Neural progenitor cell (in vitro differentiated cells): ENCODE results near the gene ADAMTS3.

ENCODE experiments used
- EZH2 ChIP-seq: fragments of 200-600 bp; sonication (generic); IDR thresholded peaks from 2 replicates; pipeline ENCODE4 v1.6.1; 2017; ENCODE audit warnings: antibody characterized with exemption, mild to moderate bottlenecking, moderate library complexity
- EZH2phosphoT487 ChIP-seq: fragments of 200-600 bp; sonication (generic); IDR thresholded peaks from 2 replicates; pipeline ENCODE4 v1.6.1; 2017; ENCODE audit warnings: antibody characterized with exemption
- TF ChIP-seq, protein P1 (sequence below): fragments of 200-600 bp; sonication (generic); IDR thresholded peaks from 2 replicates; pipeline ENCODE4 v1.5.1; 2017; ENCODE audit warnings: antibody characterized with exemption, mild to moderate bottlenecking

DNA sequence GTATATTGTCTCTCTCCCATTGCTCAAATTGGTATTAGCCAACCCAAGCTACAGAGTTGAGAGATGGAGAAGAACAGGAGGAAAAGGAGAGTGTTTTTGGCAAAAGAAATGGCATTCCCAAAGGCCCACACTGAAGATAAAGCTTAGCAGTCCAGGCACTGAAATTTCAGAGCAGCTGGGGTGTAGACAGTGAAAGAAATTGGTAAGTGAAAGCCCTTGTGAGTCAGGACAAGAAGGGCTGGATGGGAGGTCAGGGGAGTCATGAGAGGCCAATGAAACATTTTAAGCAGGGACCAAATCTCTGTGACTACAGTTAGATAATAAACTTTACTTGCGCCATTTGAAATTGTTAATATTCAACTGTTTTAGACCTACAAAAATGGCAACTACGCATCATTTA is 177.7 kb downstream of the ADAMTS3 start:
- TF ChIP-seq, protein P1, sequence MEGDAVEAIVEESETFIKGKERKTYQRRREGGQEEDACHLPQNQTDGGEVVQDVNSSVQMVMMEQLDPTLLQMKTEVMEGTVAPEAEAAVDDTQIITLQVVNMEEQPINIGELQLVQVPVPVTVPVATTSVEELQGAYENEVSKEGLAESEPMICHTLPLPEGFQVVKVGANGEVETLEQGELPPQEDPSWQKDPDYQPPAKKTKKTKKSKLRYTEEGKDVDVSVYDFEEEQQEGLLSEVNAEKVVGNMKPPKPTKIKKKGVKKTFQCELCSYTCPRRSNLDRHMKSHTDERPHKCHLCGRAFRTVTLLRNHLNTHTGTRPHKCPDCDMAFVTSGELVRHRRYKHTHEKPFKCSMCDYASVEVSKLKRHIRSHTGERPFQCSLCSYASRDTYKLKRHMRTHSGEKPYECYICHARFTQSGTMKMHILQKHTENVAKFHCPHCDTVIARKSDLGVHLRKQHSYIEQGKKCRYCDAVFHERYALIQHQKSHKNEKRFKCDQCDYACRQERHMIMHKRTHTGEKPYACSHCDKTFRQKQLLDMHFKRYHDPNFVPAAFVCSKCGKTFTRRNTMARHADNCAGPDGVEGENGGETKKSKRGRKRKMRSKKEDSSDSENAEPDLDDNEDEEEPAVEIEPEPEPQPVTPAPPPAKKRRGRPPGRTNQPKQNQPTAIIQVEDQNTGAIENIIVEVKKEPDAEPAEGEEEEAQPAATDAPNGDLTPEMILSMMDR, result no peak
- TF ChIP-seq EZH2, result no peak
- TF ChIP-seq EZH2phosphoT487, result no peak
